Epithelial cell of proximal tubule (primary cell): ENCODE data around the gene SYT3. TPM values are rescaled to one million over a fixed set of nuclear protein-coding genes. Genes with fewer than 3 reads are reported as not detected.

Experiments
- DNase-seq: peaks from one replicate; pipeline ENCODE4 v3.0.0-alpha.2; 2011; ENCODE audit warnings: low read depth
- H3K4me3 ChIP-seq: 2 replicates; pipeline ENCODE4 v1.5.1; 2011; ENCODE audit warnings: low read depth, mild to moderate bottlenecking, low read length
- total RNA-seq: library from RNA; depleted of rRNA; stranded (reverse); fragments of >200 nt; gene quantifications from 2 replicates; pipeline ENCODE4 v1.2.3, GENCODE V29; 2015
- TF ChIP-seq, protein P1 (sequence below): conservative IDR thresholded peaks from 2 replicates; pipeline ENCODE4 v1.5.1; 2012; ENCODE audit warnings: low read depth, mild to moderate bottlenecking, low read length

The SYT3 gene
- total RNA-seq, 1 donor from 2014 or later = not detected

DNA sequence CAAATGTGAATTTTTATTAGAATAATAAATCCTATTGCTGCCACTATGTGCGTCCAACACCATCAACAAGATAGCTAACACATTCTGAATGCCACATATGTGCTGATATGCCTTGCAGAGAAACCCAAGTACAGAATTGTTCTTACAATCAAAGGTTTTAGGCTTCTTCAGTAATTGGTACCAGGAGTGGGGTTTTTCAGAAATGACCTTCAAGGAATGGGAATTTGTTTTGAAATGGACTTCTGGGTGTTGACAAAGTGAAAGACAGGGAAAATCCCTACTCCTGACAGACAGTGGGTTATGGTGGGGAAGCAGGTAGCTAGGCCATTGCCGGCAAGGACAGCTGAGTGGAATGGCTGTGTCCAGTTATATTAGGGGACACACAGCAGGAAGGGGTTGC is 5.7 kb downstream of the SYT3 start:
- no peak overlapping the region for H3K4me3 ChIP-seq
- TF ChIP-seq, protein P1, sequence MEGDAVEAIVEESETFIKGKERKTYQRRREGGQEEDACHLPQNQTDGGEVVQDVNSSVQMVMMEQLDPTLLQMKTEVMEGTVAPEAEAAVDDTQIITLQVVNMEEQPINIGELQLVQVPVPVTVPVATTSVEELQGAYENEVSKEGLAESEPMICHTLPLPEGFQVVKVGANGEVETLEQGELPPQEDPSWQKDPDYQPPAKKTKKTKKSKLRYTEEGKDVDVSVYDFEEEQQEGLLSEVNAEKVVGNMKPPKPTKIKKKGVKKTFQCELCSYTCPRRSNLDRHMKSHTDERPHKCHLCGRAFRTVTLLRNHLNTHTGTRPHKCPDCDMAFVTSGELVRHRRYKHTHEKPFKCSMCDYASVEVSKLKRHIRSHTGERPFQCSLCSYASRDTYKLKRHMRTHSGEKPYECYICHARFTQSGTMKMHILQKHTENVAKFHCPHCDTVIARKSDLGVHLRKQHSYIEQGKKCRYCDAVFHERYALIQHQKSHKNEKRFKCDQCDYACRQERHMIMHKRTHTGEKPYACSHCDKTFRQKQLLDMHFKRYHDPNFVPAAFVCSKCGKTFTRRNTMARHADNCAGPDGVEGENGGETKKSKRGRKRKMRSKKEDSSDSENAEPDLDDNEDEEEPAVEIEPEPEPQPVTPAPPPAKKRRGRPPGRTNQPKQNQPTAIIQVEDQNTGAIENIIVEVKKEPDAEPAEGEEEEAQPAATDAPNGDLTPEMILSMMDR = no peak
- no peak for DNase-seq

- no peak overlapping the region for H3K4me3 ChIP-seq
- DNase-seq = no peak
- TF ChIP-seq, protein P1 = no peak
Measured at GRCh38 chr19:50633359-50633758, 6.3 kb downstream of the SYT3 start.

DNA sequence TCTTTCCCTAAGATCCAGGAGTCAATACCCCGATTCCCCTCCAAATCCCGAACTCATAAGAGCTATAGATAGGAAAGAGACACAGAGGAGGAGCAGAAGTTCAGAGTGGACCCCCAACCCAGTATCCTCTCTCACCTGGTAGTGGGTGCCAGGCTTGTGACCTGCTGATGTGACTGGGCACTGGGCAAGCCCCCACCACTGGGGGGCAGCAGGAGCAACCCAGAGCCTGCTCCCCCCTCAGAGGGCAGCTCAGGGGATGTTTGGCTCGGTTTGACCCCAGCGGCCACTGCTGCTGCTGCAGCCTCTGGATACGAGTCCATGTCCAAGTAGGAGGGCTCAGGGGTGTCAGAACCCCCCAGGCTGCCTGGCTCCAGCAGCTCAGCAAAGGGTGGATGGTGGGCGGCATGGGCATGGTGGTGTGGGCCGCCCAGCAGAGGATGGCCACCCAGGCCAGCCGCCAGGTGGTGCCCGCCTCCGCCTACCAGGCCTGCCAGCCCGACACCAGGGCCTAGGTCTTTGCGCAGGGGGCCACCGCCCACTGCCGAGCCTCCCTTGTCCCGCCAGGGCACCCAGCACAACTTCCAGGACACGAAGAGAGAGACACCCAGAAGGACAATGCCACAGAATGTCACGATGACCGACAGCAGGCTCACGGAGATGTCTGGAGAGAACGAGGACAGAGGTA is 7.4 kb downstream of the SYT3 start:
- TF ChIP-seq, protein P1 = no peak
- no peak overlapping the region for H3K4me3 ChIP-seq
- DNase-seq = no peak

- TF ChIP-seq, protein P1 = no peak
- no peak overlapping the region for H3K4me3 ChIP-seq
- DNase-seq = no peak
Measured at GRCh38 chr19:50629801-50630200, 9.9 kb downstream of the SYT3 start.

DNA sequence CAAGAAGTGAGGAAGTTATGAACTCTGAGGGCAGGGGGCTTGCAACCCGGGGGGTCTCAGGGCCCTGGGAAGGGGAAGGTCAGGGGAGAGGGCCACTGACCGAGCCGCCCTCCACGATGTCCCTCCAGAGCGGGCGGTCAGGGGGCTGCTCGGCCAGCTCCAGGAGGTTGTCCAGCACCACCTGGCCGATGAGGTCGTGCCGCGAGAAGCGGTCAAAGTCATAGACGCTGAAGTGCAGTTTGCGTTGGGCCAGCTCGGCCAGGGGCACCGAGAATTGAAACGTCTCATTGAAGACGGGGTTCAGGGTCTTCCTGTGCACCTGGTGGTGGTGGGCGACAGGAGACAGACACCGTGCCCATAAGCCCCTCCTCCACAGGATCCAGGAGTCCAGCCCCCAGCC is 10.5 kb downstream of the SYT3 start:
- TF ChIP-seq, protein P1 = no peak
- DNase-seq = no peak
- H3K4me3 ChIP-seq = no peak overlapping the region

- DNase-seq = no peak
- H3K4me3 ChIP-seq = no peak overlapping the region
- TF ChIP-seq, protein P1 = no peak
Measured at GRCh38 chr19:50628551-50628950, 11.1 kb downstream of the SYT3 start.

DNA sequence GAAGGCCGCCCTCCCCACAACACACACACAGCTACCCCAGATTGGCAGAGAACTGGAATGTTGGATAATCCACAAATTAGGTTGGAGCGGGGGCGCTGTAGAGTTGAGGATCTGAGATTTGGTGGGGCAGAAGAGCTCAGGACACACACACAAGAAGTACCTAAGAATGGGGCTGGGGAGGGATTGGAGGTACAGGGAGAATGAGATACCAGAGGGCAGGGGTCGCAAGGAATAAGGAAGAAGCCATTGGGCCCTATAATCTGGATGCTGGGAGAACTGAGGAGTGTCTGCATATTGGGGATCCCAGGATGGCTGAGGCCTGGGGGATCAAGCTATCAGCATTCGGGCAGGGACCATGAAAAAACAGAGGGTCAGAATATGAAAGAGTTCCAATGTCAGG is 11.5 kb downstream of the SYT3 start:
- no peak overlapping the region for H3K4me3 ChIP-seq
- no peak for DNase-seq
- TF ChIP-seq, protein P1 = no peak
